HCT116 (cell line): ENCODE measurements around the gene ARHGAP10.

Experiments
- CEBPB ChIP-seq: IDR thresholded peaks from 2 replicates; pipeline ENCODE4 v1.6.1; 2012; ENCODE audit warnings: low read depth
- CTCF ChIP-seq, 3 experiments: fragments of 200-600 bp in 1 of 3; sonication (generic) in 1 of 3; IDR thresholded peaks in 2 of 3; conservative IDR thresholded peaks in 1 of 3; 2 replicates each; pipeline ENCODE4 v1.5.1; 2012 to 2017; ENCODE audit warnings: low read depth in 2 of 3, low read length in 2 of 3, antibody characterized with exemption in 1 of 3, borderline replicate concordance in 1 of 3, control low read depth in 1 of 3, mild to moderate bottlenecking in 1 of 3, mixed read lengths in 1 of 3, mixed run types in 1 of 3, moderate library complexity in 1 of 3; ENCODE audit not compliant: insufficient read depth in 1 of 3
- EGR1 ChIP-seq: IDR thresholded peaks from 2 replicates; pipeline ENCODE4 v1.6.1; 2012; ENCODE audit warnings: low read depth
- POLR2A ChIP-seq: IDR thresholded peaks from 2 replicates; pipeline ENCODE4 v1.7.0; 2011; ENCODE audit warnings: borderline replicate concordance; ENCODE audit not compliant: insufficient read depth, insufficient read length; ENCODE audit errors: extremely low read depth
- POLR2AphosphoS5 ChIP-seq: IDR thresholded peaks from 2 replicates; pipeline ENCODE4 v1.6.1; 2011; ENCODE audit warnings: mild to moderate bottlenecking, low read depth, low read length, moderate library complexity
- RAD21 ChIP-seq: IDR thresholded peaks from 2 replicates; pipeline ENCODE4 v1.6.1; 2012; ENCODE audit warnings: low read depth, mild to moderate bottlenecking
- SP1 ChIP-seq: IDR thresholded peaks from 2 replicates; pipeline ENCODE4 v1.6.1; 2012; ENCODE audit warnings: low read depth
- SRF ChIP-seq: IDR thresholded peaks from 2 replicates; pipeline ENCODE4 v1.6.1; 2012; ENCODE audit warnings: low read depth
- ZFX ChIP-seq: fragments of 450-650 bp; IDR thresholded peaks from 2 replicates; pipeline ENCODE4 v1.6.1; 2017
- ZNF274 ChIP-seq: fragments of 200-500 bp; sonication (Bioruptor generic); IDR thresholded peaks from 2 replicates; pipeline ENCODE4 v1.6.1; 2014; ENCODE audit warnings: mild to moderate bottlenecking, low read depth, low read length, inconsistent platforms

- TF ChIP-seq CTCF (IDR thresholded peaks at IDR 0.05 in 2 of 3, conservative IDR thresholded peaks at IDR 0.05 in 1 of 3; ENCODE audit: borderline replicate concordance in 1 of 3, insufficient read depth in 1 of 3, low read depth in 2 of 3, low read length in 2 of 3) (no peak), RAD21 (no peak), POLR2A (no peak), ZFX (no peak), CEBPB (no peak), POLR2AphosphoS5 (no peak), ZNF274 (no peak), EGR1 (no peak), SRF (no peak), SP1 (no peak)
Measured at GRCh38 chr4:147691820-147692219, 40.1 kb upstream of the ARHGAP10 start.
